Measurements from ENCODE around the gene KIAA1958. TPM values are rescaled to one million over a fixed set of nuclear protein-coding genes. Genes with fewer than 3 reads are reported as not detected.

The KIAA1958 gene
- total RNA-seq, 2 experiments from 2014 or later = 5.6 to 6.8 TPM

GRCh38 chr9:112546149-112547012, 59.8 kb downstream of the KIAA1958 start:
- H3K27me3 ChIP-seq (ENCODE audit: control insufficient read depth in 1 of 2, insufficient read depth in 2 of 2, low read length in 2 of 2) = no peaks in the 10 kb centered on the region
- intact Hi-C loops (cut with DNase I, micrococcal nuclease) = no loop called here
- DNase-seq = peak in 3 of 14 experiments; percentile 5 to 13 (median 5)
- H3K4me1 Mint-ChIP-seq (ENCODE audit: low read depth) = peaks cover 11% of the 10 kb centered on the region
- no peak for ATAC-seq (ENCODE audit: poor library complexity)
- H3K9me3 Mint-ChIP-seq = no peaks in the 10 kb centered on the region
- no peak overlapping the region for H3K4me3 Mint-ChIP-seq
- H3K27ac ChIP-seq (ENCODE audit: low read depth in 1 of 2, low read length in 2 of 2) = no peak overlapping the region
- H3K36me3 Mint-ChIP-seq (ENCODE audit: low read depth) = no peaks in the 10 kb centered on the region
- H3K4me3 ChIP-seq (ENCODE audit: low read length) = no peak overlapping the region
- H3K27ac Mint-ChIP-seq = no peak overlapping the region
- H3K27me3 Mint-ChIP-seq = no peaks in the 10 kb centered on the region
- CTCF ChIA-PET = no interaction called here
- POLR2A ChIA-PET = no interaction called here
- no peak for TF ChIP-seq CTCF (IDR thresholded peaks at IDR 0.05)
- H3K4me1 ChIP-seq (ENCODE audit: insufficient read depth, low read length) = no peaks in the 10 kb centered on the region
- H3K9me3 ChIP-seq (ENCODE audit: control insufficient read depth in 1 of 2, insufficient read depth in 1 of 2, low read length in 2 of 2) = no peaks in the 10 kb centered on the region
- H3K36me3 ChIP-seq (ENCODE audit: insufficient read depth, low read length) = no peaks in the 10 kb centered on the region

GRCh38 chr9:112548051-112548440, 61.4 kb downstream of the KIAA1958 start:
- no peaks in the 10 kb centered on the region for H3K9me3 Mint-ChIP-seq
- peaks cover 11% of the 10 kb centered on the region for H3K4me1 Mint-ChIP-seq (ENCODE audit: low read depth)
- Histone ChIP-seq H3K4me3 (ENCODE audit: low read length) (no peak overlapping the region), H3K9me3 (ENCODE audit: control insufficient read depth in 1 of 2, insufficient read depth in 1 of 2, low read length in 2 of 2) (no peaks in the 10 kb centered on the region), H3K27ac (ENCODE audit: low read depth in 1 of 2, low read length in 2 of 2) (no peak overlapping the region), H3K36me3 (ENCODE audit: insufficient read depth, low read length) (no peaks in the 10 kb centered on the region), H3K4me1 (ENCODE audit: insufficient read depth, low read length) (no peaks in the 10 kb centered on the region), H3K27me3 (ENCODE audit: control insufficient read depth in 1 of 2, insufficient read depth in 2 of 2, low read length in 2 of 2) (no peaks in the 10 kb centered on the region)
- no peaks in the 10 kb centered on the region for H3K27me3 Mint-ChIP-seq
- no peak for ATAC-seq (ENCODE audit: poor library complexity)
- intact Hi-C loops (cut with DNase I, micrococcal nuclease) = no loop called here
- no peak for DNase-seq
- no peak overlapping the region for H3K27ac Mint-ChIP-seq
- TF ChIP-seq CTCF (IDR thresholded peaks at IDR 0.05) = no peak
- CTCF ChIA-PET = interaction anchor here (1.1 kb wide), 1 partner anchor 22 kb away, joined by 3 read pairs; no protein-coding TSS in a partner anchor
- no peak overlapping the region for H3K4me3 Mint-ChIP-seq
- POLR2A ChIA-PET = no interaction called here
- H3K36me3 Mint-ChIP-seq (ENCODE audit: low read depth) = no peaks in the 10 kb centered on the region

GRCh38 chr9:112548836-112549595, 62.4 kb downstream of the KIAA1958 start:
- Histone ChIP-seq H3K27ac (ENCODE audit: low read depth in 1 of 2, low read length in 2 of 2) (no peak overlapping the region), H3K9me3 (ENCODE audit: control insufficient read depth in 1 of 2, insufficient read depth in 1 of 2, low read length in 2 of 2) (no peaks in the 10 kb centered on the region), H3K4me3 (ENCODE audit: low read length) (no peak overlapping the region), H3K27me3 (ENCODE audit: control insufficient read depth in 1 of 2, insufficient read depth in 2 of 2, low read length in 2 of 2) (no peaks in the 10 kb centered on the region), H3K4me1 (ENCODE audit: insufficient read depth, low read length) (no peaks in the 10 kb centered on the region), H3K36me3 (ENCODE audit: insufficient read depth, low read length) (no peaks in the 10 kb centered on the region)
- POLR2A ChIA-PET = no interaction called here
- intact Hi-C loops (cut with DNase I, micrococcal nuclease) = no loop called here
- Mint-ChIP-seq H3K36me3 (ENCODE audit: low read depth) (no peaks in the 10 kb centered on the region), H3K27me3 (no peaks in the 10 kb centered on the region), H3K4me1 (ENCODE audit: low read depth) (peaks cover 11% of the 10 kb centered on the region), H3K27ac (no peak overlapping the region), H3K9me3 (no peaks in the 10 kb centered on the region), H3K4me3 (no peak overlapping the region)
- DNase-seq (no peak), ATAC-seq (ENCODE audit: poor library complexity) (no peak)
- CTCF ChIA-PET = no interaction called here
- TF ChIP-seq CTCF (IDR thresholded peaks at IDR 0.05) = no peak

Data from CD4-positive, alpha-beta T cell (primary cell).